NCI-H2227 (cell line): ENCODE measurements around the gene PRXL2C.
"Not testable (repeated sequence)": the region's sequence is repeated elsewhere in the genome, so short reads cannot be mapped to it uniquely, and the experiment has no call there.

Source experiments
- DNase-seq: peaks from one replicate; lab custom pipeline; 2025; ENCODE audit not compliant: unreplicated experiment; lab: John Stamatoyannopoulos, UW

Gene PRXL2C

GRCh38 chr9:96655198-96655851 lies at the start of gene PRXL2C:
Gene PRXL2C, minus strand, starts transcription at chr9:96655317. Its CDS starts 36 bp downstream, at chr9:96655281.
- DNase-seq, result peak; percentile 69

- DNase-seq, result not testable (repeated sequence)
These were observed 45.7 kb upstream of the PRXL2C start for GRCh38 chr9:96700721-96701375.

DNA sequence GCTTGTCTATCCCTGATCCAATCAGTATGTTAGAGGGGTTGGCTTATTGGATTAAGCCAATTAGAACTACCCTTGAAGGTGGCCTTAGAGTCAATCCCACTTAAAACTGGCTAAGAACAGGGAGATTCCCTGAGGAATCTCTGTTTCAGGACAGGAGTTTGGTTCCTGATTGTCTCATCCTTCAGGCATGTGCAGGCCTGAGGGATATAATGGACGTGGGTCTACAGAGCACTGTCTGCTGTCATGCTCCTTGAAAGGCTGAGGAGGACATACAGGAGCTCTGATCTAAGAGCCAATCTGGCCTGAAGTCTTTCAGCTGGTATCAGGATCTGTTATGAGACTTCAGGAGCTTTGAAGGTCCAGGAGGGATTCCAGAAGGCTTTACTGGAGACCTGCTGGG lies 36.2 kb upstream of the PRXL2C start:
- no peak for DNase-seq

GRCh38 chr9:96688745-96689464 lies 33.8 kb upstream of the PRXL2C start:
- DNase-seq, result no peak

DNA sequence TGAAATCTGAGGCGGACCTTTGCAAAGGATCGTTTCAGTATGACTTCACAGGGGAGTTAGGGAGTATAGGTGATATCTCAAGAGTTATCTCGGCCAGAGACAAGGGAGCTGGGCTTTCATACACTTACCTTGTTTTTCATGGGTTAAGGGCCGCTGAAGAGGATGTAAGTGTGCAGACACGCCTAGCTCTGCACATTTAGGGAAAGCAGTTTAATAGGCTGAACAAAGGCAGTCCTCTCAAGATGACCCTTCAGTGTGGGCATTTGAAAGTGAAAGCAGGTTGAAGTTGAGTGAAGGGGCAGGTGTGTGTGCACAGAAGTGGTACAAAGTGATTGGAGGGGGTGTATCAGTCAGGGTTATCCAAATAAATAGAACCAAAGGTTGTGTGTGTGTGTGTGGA lies 33.1 kb upstream of the PRXL2C start:
- no peak for DNase-seq

GRCh38 chr9:96686638-96687335 lies 31.7 kb upstream of the PRXL2C start:
- DNase-seq, result peak; percentile 53

DNA sequence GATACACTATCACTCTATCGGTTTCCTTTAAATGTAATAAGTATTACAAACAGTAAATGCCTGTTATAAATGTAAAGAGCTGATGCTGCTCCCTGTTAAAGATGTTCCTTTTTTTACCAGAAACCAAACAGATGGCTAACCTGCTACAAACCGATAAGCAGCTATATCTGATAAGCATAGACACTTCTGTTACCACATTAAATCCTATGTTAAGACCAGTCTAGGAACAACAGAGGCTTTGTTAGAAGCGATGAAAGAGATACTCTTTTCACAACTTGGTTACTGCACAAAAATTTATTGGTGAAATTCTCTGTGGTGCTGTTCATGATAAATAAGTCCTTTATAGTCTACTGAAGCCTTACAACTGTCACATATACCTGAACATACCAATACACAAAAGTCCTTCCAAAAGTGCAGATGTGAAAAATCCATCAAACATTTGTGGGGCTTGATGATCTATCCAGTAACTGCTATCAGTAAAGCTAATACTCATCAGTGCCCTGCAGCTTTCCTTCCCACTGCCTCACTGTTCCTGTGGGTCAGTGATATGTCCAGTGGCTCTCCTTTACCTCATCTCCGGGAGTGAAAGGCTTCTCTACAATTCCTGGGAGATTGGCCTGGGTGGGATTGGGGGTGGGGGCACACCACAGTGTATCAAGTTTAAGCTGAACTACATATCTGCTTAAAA lies 25.8 kb upstream of the PRXL2C start:
- DNase-seq, result no peak

DNA sequence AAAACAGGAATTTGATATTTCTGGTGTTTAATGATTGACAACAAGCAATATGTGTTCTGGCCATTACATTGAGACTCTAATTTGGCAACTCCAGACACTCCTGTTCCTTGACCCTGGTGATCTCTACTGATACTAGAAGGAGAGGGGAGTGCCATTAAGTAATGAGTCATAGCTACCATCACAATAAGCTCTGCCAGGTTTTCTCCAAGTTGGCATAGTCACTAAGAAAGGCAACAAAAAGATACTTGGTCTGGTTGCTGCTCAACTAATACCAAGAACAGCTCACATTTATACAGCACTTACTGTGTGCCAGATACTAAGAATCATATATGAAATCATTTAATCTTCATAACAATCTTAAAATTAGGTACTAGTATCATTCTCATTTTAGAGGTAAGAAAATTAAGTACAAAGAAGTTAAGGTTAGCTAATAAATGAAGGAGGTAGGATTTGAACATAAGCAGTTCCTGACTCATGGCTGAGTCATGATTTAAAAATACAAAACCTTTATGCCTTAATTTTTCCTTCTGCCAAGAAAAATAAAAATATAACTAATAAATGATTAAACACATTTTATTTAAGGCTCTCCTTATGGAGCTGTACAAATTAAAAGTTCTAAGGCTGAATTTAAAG lies 19.9 kb upstream of the PRXL2C start:
- no peak for DNase-seq

DNA sequence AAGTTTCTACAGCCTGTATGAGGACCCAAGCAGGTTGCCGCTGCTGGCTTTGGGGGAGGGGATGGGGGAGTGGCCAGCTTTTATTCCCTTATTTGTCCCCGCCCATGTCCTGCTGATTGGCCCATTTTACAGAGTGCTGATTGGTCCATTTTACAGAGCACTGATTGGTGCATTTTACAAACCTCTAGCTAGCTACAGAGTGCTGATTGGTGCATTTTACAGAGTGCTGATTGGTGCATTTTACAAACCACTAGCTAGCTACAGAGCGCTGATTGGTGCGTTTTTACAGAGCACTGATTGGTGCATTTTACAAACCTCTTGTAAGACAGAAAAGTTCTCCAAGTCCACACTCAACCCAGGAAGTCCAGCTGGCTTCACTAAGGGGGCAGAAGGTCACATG lies 18.7 kb upstream of the PRXL2C start:
- DNase-seq, result not testable (repeated sequence)

GRCh38 chr9:96668868-96669534 lies 13.9 kb upstream of the PRXL2C start:
- DNase-seq, result no peak

- DNase-seq, result no peak
These were observed 12.2 kb upstream of the PRXL2C start for GRCh38 chr9:96667363-96667728.

DNA sequence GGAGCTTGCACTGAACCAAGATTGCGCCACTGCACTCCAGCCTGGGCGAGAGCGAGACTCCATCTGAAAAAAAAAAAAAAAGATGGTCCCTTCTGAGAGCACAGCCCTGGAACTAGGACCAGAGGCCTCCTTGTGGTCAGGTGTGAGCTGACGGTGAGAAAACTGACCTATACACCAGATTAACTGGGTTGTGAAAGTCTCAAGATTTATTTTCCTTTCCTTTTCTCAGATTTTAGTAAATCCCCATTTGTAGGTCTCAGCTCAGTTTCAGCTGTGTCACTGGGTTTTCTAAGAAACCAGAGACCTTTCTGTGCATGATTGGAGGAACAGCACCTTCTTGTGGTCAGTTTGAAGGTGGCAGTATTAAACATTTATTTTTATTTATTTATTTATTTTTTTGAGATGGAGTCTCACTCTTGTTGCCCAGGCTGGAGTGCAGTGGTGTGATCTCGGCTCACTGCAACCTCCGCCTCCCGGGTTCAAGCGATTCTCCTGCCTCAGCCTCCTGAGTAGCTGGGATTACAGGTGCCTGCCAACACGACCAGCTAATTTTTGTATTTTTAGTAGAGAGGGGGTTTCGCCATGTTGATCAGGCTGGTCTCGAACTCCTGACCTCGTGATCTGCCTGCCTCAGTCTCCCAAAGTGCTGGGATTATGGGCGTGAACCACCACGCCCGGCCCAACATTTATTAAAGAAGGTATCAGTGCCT lies 11.7 kb upstream of the PRXL2C start:
- not testable (repeated sequence) for DNase-seq

DNA sequence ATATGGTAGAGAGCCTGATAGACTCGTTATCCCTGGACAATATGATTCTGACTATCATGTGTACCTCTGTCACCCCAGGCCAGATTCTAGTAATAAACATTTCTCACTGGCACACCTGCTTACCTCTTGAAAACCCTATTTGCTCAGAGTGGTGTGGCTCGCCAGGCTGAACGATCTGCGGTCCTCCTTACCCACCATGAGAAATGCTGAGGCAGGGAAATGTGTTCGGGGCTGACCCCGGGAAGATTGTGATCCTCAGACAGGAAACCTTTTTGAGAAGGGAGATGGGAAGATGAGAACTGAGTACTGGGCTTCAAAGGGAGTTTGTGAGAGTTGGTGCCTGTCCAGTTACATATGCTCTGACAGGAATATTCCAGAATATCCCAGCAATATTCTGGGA lies 10.7 kb upstream of the PRXL2C start:
- no peak for DNase-seq

- no peak for DNase-seq
These were observed 8.5 kb upstream of the PRXL2C start for GRCh38 chr9:96663506-96664120.

GRCh38 chr9:96661711-96662110 lies 6.6 kb upstream of the PRXL2C start:
- no peak for DNase-seq

- no peak for DNase-seq
These were observed 5.7 kb upstream of the PRXL2C start for GRCh38 chr9:96660692-96661248.

- peak; percentile 77 for DNase-seq
These were observed 493 bp downstream of the PRXL2C start for GRCh38 chr9:96654450-96655197.

GRCh38 chr9:96651626-96652025 lies 3.5 kb downstream of the PRXL2C start:
- no peak for DNase-seq
